Stimulated activated CD4-positive, alpha-beta T cell treated with anti-CD3 and anti-CD28 coated beads, TNF-alpha, amount 100 ng/mL, for 1 hour (primary cell): ENCODE data around the gene CDCA8.
"Not testable (repeated sequence)": the region's sequence is repeated elsewhere in the genome, so short reads cannot be mapped to it uniquely, and the experiment has no call there.

Experiments
- DNase-seq, 3 donors: peaks; one replicate each; pipeline ENCODE4 v3.0.0-alpha.2; 2020; ENCODE audit warnings: low read depth in 3 of 3, low spot score in 1 of 3

CDCA8 gene

GRCh38 chr1:37732111-37732780 lies 39.9 kb downstream of the CDCA8 start:
- no peak for DNase-seq

- no peak for DNase-seq
Measured at GRCh38 chr1:37734629-37735591, 42.6 kb downstream of the CDCA8 start.

GRCh38 chr1:37737975-37738374 lies 45.7 kb downstream of the CDCA8 start:
- DNase-seq, result not testable (repeated sequence)

GRCh38 chr1:37738619-37739018 lies 46.3 kb downstream of the CDCA8 start:
- DNase-seq, result not testable (repeated sequence)

GRCh38 chr1:37739222-37739621 lies 46.9 kb downstream of the CDCA8 start:
- DNase-seq, result no peak

GRCh38 chr1:37741130-37741529 lies 48.8 kb downstream of the CDCA8 start:
- DNase-seq, result no peak

GRCh38 chr1:37741662-37742061 lies 49.3 kb downstream of the CDCA8 start:
- DNase-seq, result no peak

- DNase-seq, result no peak
Measured at GRCh38 chr1:37746806-37747205, 54.5 kb downstream of the CDCA8 start.

GRCh38 chr1:37748565-37748964 lies 56.2 kb downstream of the CDCA8 start:
- DNase-seq, result no peak

GRCh38 chr1:37752213-37752582 lies 59.9 kb downstream of the CDCA8 start:
- DNase-seq, result no peak

GRCh38 chr1:37752583-37753471 lies 60.5 kb downstream of the CDCA8 start:
- DNase-seq, result no peak

GRCh38 chr1:37753473-37754321 lies 61.4 kb downstream of the CDCA8 start:
- DNase-seq, result no peak

- no peak for DNase-seq
Measured at GRCh38 chr1:37755290-37755689, 63.0 kb downstream of the CDCA8 start.

- DNase-seq, result no peak
Measured at GRCh38 chr1:37755951-37756560, 63.7 kb downstream of the CDCA8 start.
